ENCODE measurements around the gene EYA4.

DNA sequence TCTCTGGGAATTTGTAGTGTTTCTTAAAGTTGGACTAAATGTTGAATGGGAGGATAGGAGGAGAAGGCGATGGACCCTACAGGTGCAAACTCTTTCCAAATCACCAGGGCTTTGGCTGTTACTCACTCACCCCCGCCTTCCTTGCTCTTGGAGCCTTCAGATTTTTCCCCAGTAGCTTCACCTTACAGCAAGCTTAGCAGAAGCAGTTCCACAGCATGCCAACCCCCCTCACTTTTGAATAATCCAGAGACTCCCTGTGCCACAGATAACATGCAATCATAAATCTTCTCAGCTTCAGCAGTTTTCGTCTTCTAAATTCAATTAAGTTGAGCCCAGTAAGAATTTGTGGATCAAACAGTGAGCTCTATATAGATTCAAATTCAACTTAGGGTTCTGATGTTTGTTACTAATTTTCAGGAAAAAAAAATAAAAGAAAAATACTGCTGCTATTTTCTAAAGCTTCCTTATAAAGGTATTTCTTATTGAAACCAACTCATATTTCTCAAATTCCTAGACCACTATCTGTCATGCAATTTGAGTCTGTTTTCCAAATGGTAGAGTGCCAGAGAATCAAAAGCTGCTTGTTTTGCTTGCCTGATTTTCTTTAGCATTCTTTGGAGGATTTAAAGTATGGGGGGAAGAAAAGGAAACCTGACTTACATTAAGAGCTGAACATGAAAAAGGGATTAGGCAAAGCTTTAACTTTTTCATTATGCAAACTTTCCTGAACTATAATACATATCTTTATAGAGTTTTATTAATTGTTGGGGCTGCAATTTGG lies 166.4 kb downstream of the EYA4 start:
- TF ChIP-seq, protein P1, sequence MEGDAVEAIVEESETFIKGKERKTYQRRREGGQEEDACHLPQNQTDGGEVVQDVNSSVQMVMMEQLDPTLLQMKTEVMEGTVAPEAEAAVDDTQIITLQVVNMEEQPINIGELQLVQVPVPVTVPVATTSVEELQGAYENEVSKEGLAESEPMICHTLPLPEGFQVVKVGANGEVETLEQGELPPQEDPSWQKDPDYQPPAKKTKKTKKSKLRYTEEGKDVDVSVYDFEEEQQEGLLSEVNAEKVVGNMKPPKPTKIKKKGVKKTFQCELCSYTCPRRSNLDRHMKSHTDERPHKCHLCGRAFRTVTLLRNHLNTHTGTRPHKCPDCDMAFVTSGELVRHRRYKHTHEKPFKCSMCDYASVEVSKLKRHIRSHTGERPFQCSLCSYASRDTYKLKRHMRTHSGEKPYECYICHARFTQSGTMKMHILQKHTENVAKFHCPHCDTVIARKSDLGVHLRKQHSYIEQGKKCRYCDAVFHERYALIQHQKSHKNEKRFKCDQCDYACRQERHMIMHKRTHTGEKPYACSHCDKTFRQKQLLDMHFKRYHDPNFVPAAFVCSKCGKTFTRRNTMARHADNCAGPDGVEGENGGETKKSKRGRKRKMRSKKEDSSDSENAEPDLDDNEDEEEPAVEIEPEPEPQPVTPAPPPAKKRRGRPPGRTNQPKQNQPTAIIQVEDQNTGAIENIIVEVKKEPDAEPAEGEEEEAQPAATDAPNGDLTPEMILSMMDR (IDR thresholded peaks at IDR 0.05; ENCODE audit: low read length), result no peak
- no peak for TF ChIP-seq EZH2 (IDR thresholded peaks at IDR 0.05; ENCODE audit: borderline replicate concordance, low read length)
